HepG2 (cell line): ENCODE results near the gene BRD2. TPM values are rescaled to one million over a fixed set of nuclear protein-coding genes. Genes with fewer than 3 reads are reported as not detected.

ENCODE experiments used
- ATF1 ChIP-seq: IDR thresholded peaks from 2 replicates; pipeline ENCODE4 v1.6.1; 2016; ENCODE audit warnings: mild to moderate bottlenecking, control low read depth
- ATF7 ChIP-seq, 2 experiments: fragments of 450-650 bp in 1 of 2; sonication (generic) in 1 of 2; formaldehyde crosslinking in 1 of 2; IDR thresholded peaks; 2 replicates each; pipeline versions ENCODE4 v1.4.0 to v1.6.1; 2016 to 2020; ENCODE audit warnings: antibody characterized with exemption in 1 of 2, mild to moderate bottlenecking in 1 of 2, missing genetic modification reagents in 1 of 2
- BHLHE40 ChIP-seq: IDR thresholded peaks from 2 replicates; pipeline ENCODE4 v1.6.1; 2011; ENCODE audit warnings: low read length, improper control_type of control experiment
- REL ChIP-seq: sonication (generic); formaldehyde crosslinking; conservative IDR thresholded peaks from 2 replicates; pipeline ENCODE4 v1.8.0; 2022; ENCODE audit warnings: mild to moderate bottlenecking, missing genetic modification reagents, moderate library complexity
- SRSF1 ChIP-seq: fragments of 200-400 bp; formaldehyde crosslinking; optimal IDR thresholded peaks from 2 replicates; pipeline ENCODE3; 2017; ENCODE audit warnings: mild to moderate bottlenecking, low read depth, low read length, moderate library complexity
- ZNF235 ChIP-seq: sonication (generic); formaldehyde crosslinking; IDR thresholded peaks from 2 replicates; pipeline ENCODE4 v1.8.1; 2023; ENCODE audit warnings: mild to moderate bottlenecking, missing genetic modification reagents, borderline replicate concordance
- ZNF780A ChIP-seq: sonication (generic); formaldehyde crosslinking; IDR thresholded peaks from 2 replicates; pipeline ENCODE4 v1.8.0; 2022; ENCODE audit warnings: mild to moderate bottlenecking, missing genetic modification reagents, moderate library complexity
- polyA plus RNA-seq, 8 experiments: library from polyadenylated mRNA; depleted of rRNA in 3 of 8; stranded (reverse) in 7 of 8; unstranded in 1 of 8; fragments of >200 nt; fragmentation: Illumina TruSeq in 4 of 8; extraction: Trizol in 4 of 8; gene quantifications; 2 replicates each; pipeline versions ENCODE4 v1.2.1 to v1.2.3, GENCODE V29; 2011 to 2016; ENCODE audit warnings: low read depth in 4 of 8, missing spikeins in 1 of 8, mixed read lengths in 1 of 8; ENCODE audit not compliant: insufficient read depth in 1 of 8
- total RNA-seq, 5 experiments: library from RNA; depleted of rRNA; stranded (reverse); fragments of >200 nt; fragmentation: Illumina TruSeq; extraction: Trizol; gene quantifications; 2 replicates each; pipeline ENCODE4 v1.2.3, GENCODE V29; 2016; ENCODE audit warnings: low read depth in 1 of 5
- TF ChIP-seq, protein P1 (sequence below): sonication (generic); formaldehyde crosslinking; IDR thresholded peaks from 2 replicates; pipeline ENCODE4 v1.8.0; 2022; ENCODE audit warnings: low read depth, missing genetic modification reagents
- TF ChIP-seq, protein P2 (sequence below): sonication (generic); formaldehyde crosslinking; IDR thresholded peaks from 2 replicates; pipeline ENCODE4 v1.4.0; 2020; ENCODE audit warnings: mild to moderate bottlenecking, missing genetic modification reagents
- TF ChIP-seq, protein P3 (sequence below): sonication (generic); formaldehyde crosslinking; IDR thresholded peaks from 2 replicates; pipeline ENCODE4 v1.8.0; 2022; ENCODE audit warnings: mild to moderate bottlenecking, missing genetic modification reagents
- TF ChIP-seq, protein P4 (sequence below): fragments of 450-650 bp; IDR thresholded peaks from 2 replicates; pipeline ENCODE4 v1.6.1; 2017
- TF ChIP-seq, protein P5 (sequence below): sonication (generic); formaldehyde crosslinking; IDR thresholded peaks from 2 replicates; pipeline ENCODE4 v1.5.1; 2020; ENCODE audit warnings: mild to moderate bottlenecking, missing genetic modification reagents, borderline replicate concordance

BRD2 gene
- total and polyA plus RNA-seq, 2 of the 13 experiments (the other 11 are each of a cell fraction or from before 2014, with no cell fraction given) = 143 to 202 TPM

DNA sequence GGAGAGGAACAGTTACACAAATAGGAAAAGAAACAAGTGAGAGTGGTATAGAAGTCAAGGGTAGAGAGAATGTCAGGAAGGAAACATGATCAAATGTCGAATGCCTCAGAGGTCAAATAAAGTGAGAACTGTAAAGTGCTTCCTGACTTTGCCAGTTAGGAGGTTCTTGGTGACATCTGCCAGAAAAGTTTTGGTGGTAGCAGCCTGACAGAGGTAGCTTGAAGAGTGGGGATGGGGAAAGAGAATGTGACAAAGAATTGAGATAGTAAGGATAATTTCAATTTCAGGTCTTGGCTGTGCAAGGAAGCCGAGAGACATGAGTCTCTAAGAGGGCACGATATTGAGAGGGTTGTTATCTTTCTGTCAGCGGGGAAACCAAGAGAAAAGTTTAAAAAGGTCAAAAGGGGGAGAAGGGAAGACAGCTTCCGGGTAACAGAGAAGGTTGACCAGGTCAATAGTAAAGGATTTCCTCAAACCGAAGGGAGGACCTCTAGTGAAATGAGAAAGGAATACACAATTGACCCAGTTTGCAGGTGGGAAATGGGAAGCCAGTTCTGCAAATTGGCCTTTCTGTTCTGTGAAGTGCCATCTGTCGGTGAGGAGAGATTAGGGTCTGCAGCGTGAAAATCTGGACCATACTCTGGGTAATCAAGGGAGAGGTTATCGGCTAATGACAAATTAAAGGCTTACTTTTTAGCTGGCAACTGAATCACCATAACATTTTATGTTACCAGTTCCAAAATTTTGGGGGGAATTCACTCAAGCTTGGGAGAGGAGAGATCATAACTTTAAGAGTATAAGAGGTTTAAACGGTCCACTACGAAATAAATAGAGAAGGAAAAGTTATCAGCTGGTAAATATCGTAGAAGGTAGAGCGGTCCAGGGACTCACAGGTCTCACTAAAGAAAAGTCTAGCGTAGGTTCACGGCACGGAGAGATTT is 973 bp upstream of the BRD2 start (continued):
- TF ChIP-seq, protein P1, sequence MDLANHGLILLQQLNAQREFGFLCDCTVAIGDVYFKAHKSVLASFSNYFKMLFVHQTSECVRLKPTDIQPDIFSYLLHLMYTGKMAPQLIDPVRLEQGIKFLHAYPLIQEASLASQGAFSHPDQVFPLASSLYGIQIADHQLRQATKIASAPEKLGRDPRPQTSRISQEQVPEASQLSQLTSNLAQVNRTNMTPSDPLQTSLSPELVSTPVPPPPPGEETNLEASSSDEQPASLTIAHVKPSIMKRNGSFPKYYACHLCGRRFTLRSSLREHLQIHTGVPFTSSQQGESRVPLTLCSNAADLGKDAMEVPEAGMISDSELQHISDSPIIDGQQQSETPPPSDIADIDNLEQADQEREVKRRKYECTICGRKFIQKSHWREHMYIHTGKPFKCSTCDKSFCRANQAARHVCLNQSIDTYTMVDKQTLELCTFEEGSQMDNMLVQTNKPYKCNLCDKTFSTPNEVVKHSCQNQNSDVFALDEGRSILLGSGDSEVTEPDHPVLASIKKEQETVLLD (CRISPR knock-in tag) = no peak
- TF ChIP-seq ZNF780A (no peak), ATF7 (IDR thresholded peaks at IDR 0.05) (no peak), ATF7 (CRISPR knock-in tag; IDR thresholded peaks at IDR 0.05) (no peak), SRSF1 (no peak), REL (no peak), ZNF235 (CRISPR knock-in tag) (peak; percentile 6; the same call in 1 of the 2 replicates), BHLHE40 (no peak), ATF1 (CRISPR knock-in tag) (peak; percentile 37; the same call in 1 of the 2 replicates)
- TF ChIP-seq, protein P2, sequence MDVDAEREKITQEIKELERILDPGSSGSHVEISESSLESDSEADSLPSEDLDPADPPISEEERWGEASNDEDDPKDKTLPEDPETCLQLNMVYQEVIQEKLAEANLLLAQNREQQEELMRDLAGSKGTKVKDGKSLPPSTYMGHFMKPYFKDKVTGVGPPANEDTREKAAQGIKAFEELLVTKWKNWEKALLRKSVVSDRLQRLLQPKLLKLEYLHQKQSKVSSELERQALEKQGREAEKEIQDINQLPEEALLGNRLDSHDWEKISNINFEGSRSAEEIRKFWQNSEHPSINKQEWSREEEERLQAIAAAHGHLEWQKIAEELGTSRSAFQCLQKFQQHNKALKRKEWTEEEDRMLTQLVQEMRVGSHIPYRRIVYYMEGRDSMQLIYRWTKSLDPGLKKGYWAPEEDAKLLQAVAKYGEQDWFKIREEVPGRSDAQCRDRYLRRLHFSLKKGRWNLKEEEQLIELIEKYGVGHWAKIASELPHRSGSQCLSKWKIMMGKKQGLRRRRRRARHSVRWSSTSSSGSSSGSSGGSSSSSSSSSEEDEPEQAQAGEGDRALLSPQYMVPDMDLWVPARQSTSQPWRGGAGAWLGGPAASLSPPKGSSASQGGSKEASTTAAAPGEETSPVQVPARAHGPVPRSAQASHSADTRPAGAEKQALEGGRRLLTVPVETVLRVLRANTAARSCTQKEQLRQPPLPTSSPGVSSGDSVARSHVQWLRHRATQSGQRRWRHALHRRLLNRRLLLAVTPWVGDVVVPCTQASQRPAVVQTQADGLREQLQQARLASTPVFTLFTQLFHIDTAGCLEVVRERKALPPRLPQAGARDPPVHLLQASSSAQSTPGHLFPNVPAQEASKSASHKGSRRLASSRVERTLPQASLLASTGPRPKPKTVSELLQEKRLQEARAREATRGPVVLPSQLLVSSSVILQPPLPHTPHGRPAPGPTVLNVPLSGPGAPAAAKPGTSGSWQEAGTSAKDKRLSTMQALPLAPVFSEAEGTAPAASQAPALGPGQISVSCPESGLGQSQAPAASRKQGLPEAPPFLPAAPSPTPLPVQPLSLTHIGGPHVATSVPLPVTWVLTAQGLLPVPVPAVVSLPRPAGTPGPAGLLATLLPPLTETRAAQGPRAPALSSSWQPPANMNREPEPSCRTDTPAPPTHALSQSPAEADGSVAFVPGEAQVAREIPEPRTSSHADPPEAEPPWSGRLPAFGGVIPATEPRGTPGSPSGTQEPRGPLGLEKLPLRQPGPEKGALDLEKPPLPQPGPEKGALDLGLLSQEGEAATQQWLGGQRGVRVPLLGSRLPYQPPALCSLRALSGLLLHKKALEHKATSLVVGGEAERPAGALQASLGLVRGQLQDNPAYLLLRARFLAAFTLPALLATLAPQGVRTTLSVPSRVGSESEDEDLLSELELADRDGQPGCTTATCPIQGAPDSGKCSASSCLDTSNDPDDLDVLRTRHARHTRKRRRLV (CRISPR knock-in tag) = no peak
- TF ChIP-seq, protein P3, sequence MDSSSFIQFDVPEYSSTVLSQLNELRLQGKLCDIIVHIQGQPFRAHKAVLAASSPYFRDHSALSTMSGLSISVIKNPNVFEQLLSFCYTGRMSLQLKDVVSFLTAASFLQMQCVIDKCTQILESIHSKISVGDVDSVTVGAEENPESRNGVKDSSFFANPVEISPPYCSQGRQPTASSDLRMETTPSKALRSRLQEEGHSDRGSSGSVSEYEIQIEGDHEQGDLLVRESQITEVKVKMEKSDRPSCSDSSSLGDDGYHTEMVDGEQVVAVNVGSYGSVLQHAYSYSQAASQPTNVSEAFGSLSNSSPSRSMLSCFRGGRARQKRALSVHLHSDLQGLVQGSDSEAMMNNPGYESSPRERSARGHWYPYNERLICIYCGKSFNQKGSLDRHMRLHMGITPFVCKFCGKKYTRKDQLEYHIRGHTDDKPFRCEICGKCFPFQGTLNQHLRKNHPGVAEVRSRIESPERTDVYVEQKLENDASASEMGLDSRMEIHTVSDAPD (CRISPR knock-in tag) = no peak
- TF ChIP-seq, protein P4, sequence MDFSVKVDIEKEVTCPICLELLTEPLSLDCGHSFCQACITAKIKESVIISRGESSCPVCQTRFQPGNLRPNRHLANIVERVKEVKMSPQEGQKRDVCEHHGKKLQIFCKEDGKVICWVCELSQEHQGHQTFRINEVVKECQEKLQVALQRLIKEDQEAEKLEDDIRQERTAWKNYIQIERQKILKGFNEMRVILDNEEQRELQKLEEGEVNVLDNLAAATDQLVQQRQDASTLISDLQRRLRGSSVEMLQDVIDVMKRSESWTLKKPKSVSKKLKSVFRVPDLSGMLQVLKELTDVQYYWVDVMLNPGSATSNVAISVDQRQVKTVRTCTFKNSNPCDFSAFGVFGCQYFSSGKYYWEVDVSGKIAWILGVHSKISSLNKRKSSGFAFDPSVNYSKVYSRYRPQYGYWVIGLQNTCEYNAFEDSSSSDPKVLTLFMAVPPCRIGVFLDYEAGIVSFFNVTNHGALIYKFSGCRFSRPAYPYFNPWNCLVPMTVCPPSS = no peak
- TF ChIP-seq, protein P5, sequence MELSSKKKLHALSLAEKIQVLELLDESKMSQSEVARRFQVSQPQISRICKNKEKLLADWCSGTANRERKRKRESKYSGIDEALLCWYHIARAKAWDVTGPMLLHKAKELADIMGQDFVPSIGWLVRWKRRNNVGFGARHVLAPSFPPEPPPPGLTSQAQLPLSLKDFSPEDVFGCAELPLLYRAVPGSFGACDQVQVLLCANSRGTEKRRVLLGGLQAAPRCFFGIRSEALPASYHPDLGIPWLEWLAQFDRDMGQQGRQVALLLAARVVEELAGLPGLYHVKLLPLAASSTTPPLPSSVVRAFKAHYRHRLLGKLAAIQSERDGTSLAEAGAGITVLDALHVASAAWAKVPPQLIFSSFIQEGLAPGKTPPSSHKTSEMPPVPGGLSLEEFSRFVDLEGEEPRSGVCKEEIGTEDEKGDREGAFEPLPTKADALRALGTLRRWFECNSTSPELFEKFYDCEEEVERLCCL (CRISPR knock-in tag) = 0 out of 2 replicates have a peak, but pooled peaks have one; percentile 5
